HK-2 (cell line): ENCODE data around the gene TSLP.
A peak's percentile ranks its signal among the peaks of the same experiment; 100 is the strongest.

Source experiments
- DNase-seq: peaks from one replicate; pipeline ENCODE4 v3.0.0-alpha.2; 2018; ENCODE audit not compliant: unreplicated experiment

Gene TSLP

GRCh38 chr5:111071413-111071812 lies at the start of gene TSLP:
Gene TSLP (plus strand): TSS chr5:111071713. CDS start chr5:111071891, 178 bp downstream.
- no peak for DNase-seq

- no peak for DNase-seq
These were observed 49.2 kb upstream of the TSLP start for GRCh38 chr5:111022301-111022700.

GRCh38 chr5:111028865-111029264 lies 42.6 kb upstream of the TSLP start:
- DNase-seq = no peak

- DNase-seq = no peak
These were observed 27.6 kb upstream of the TSLP start for GRCh38 chr5:111043712-111044506.

- no peak for DNase-seq
These were observed 13.4 kb upstream of the TSLP start for GRCh38 chr5:111058064-111058463.

GRCh38 chr5:111060169-111060568 lies 11.3 kb upstream of the TSLP start:
- no peak for DNase-seq

GRCh38 chr5:111061618-111062017 lies 9.9 kb upstream of the TSLP start:
- DNase-seq = no peak

GRCh38 chr5:111063709-111064322 lies 7.7 kb upstream of the TSLP start:
- DNase-seq = no peak

- no peak for DNase-seq
These were observed 5.1 kb upstream of the TSLP start for GRCh38 chr5:111066261-111066938.

- no peak for DNase-seq
These were observed 3.3 kb upstream of the TSLP start for GRCh38 chr5:111068213-111068612.

GRCh38 chr5:111069839-111070238 lies 1.7 kb upstream of the TSLP start:
- no peak for DNase-seq

GRCh38 chr5:111070272-111071134 lies 1.0 kb upstream of the TSLP start:
- DNase-seq = no peak

GRCh38 chr5:111072949-111073682 lies 1.6 kb downstream of the TSLP start:
- no peak for DNase-seq

GRCh38 chr5:111074244-111074643 lies 2.7 kb downstream of the TSLP start:
- DNase-seq = no peak

- no peak for DNase-seq
These were observed 4.0 kb downstream of the TSLP start for GRCh38 chr5:111075520-111075919.

- no peak for DNase-seq
These were observed 4.6 kb downstream of the TSLP start for GRCh38 chr5:111076091-111076490.

GRCh38 chr5:111077678-111078077 lies 6.2 kb downstream of the TSLP start:
- no peak for DNase-seq

GRCh38 chr5:111079846-111080245 lies 8.3 kb downstream of the TSLP start:
- DNase-seq = no peak

- DNase-seq = no peak
These were observed 11.8 kb downstream of the TSLP start for GRCh38 chr5:111083323-111083722.

- peak; percentile 90 for DNase-seq
These were observed 20.7 kb downstream of the TSLP start, which contains the start of gene WDR36 for GRCh38 chr5:111092062-111092853. Gene WDR36 (plus strand): TSS chr5:111092348. CDS start chr5:111092457, 109 bp downstream.
